Stimulated activated CD4-positive, alpha-beta T cell treated with anti-CD3 and anti-CD28 coated beads, Interleukin-1b, Interleukin-23, amount 100 ng/mL, for 24 hours (primary cell): ENCODE results near the gene CRACDL.

Experiments used
- DNase-seq, 4 experiments: peaks; one replicate each; pipeline ENCODE4 v3.0.0-alpha.2; 2020; ENCODE audit warnings: low read depth in 4 of 4, low spot score in 1 of 4

Gene CRACDL

DNA sequence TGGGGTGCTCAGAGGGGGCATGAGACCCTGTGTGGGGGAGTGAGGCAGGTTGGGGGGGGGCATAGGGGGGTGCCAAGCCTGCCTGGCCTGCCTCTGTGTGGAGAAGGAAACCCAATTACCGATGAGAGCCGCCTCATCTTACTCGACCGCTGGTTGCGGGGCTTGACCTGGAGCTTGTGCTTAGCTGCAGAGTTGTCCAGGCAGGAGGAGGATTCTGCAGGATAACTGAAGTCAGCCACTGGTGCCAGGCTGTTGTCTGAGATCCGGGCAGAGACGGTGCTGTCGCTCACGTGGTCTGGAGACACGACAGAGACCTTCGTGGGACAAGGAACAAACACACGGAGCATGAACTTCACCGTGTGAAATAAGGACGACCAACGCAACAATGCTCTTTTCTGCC lies 109.2 kb downstream of the CRACDL start:
- no peak for DNase-seq

DNA sequence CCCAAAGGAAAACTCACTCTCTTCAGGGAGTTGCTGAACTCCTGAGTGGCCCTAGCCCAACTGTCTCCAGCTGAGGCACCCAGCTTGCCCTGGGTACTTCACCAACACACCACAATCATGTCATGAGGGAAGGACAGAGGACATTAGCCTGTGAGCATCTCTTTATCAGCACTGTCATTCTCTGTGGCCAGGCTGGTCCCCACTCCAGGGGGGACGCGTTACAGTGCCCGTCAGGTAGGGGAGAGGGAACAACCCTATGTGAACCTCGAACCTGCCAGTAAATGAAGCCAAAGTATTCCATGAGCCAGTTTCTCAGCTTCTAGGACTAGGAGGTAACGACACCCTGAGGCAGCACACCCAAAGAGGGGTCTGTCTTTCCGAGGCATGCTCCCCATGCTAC lies 110.2 kb downstream of the CRACDL start:
- no peak for DNase-seq

DNA sequence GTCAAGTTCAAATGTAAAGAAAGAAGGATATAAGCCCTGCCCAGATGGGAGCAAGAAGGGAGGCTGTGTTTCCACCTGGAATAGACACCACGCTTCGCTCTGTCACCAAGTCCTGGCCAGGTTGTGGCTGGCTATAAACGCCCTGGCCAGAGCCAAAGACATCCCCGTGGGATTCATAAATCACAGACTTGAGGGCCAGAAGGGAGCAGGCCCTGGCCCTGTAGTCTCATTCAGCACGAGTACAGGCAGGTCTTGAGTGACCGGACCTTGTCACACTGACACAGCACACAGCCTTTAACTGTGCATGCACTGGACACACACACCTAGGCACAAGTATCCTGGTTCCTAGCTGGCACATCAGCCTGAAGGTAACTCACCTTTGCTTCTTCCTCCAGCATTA lies 110.6 kb downstream of the CRACDL start:
- DNase-seq: no peak

DNA sequence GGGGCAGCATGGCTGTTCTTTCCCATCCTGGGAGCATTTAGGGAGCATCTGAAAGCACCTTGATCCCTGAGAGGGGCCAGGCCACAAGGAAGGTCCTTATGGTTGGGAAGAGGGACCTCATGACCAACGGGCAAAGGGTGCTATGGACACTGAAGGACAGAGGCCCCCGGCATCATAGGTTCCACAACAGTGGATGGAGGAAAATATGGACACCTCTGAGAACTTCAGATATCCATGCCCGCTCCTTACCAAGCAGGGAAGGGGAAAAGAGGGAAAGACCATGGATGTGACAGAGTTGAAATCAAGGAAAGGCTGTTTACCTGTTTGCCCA lies 111.0 kb downstream of the CRACDL start:
- DNase-seq: no peak

DNA sequence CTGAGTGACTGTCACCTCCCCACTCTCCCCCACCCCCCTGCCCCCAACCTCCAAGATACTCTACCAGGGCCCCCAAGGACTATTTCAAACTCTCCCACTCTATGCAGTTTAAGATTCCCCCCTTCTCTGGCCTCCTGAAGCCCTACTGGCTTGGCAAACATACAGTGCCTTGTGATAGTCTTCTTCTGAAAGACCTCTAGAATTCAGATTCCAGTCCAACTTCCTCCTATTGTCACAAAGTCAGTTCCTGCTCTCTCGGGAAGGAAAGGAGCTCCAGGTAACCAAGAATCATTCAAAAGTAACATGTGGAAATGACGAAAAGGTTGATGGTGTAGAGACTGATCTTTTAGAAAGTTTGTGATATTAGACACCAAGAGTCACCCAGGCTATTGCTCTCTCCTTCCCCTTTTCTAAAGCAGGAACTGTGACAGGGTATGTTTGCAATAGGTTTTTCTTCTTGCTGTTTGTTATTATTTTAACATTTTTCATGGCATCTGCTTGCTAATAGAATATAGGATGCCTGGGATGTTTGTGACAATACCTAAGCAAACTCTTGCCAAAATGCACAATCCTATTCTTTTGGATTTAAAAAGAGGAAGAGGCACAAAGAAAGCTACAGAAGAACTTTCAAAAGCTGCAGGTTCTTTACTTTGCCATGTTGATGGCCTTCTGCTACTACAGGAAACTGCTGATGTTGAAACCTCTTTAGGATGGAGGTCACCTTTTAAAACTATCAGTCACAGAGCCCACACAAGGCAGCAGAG lies 111.6 kb downstream of the CRACDL start:
- DNase-seq: no peak

DNA sequence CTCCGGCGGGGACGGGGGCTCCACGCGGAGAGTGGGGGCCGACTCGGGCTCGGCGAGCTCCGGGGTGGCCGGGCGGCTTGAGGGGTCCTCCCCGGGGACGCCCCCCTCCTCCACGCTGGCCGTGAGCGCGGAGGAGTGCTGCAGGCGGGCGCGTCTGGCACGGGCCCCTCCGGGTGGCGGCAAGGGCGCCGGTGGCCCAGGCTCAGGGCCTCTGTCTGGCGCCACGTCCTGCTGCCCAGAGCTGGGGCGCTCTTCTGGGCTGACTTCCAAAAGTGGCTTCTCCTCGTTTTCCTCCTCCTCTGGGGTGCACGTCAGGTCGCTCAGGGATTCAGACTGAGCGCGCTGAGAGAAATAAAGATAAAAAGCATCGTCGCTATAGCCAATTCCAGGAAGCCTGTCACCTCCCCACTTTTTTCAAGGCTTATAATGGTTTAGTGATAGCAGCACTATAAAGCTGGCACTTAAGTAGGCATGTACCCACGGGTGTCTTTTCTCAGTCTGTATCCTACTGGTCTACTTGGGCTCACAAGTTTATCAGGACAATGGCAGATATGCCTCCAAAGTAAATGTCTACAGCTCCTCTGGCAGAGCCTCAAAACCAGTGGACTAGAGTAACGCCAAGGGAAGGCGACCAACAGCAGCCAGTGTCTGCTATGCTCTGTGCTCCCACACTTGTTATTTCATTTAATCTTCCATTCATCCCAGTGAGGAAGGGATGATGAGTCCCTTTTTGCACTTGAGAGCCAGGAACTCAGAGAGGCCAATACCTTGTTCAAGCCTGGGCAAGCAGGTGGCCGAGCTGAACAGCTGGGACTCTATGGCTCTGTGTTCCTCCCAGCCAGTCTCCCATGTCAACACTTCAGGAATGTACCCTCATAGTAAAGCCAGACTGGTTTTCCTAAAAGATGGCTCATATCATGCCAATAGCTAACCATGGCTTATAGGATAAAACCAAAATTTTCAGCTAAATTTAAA lies 112.5 kb downstream of the CRACDL start:
- DNase-seq: no peak

DNA sequence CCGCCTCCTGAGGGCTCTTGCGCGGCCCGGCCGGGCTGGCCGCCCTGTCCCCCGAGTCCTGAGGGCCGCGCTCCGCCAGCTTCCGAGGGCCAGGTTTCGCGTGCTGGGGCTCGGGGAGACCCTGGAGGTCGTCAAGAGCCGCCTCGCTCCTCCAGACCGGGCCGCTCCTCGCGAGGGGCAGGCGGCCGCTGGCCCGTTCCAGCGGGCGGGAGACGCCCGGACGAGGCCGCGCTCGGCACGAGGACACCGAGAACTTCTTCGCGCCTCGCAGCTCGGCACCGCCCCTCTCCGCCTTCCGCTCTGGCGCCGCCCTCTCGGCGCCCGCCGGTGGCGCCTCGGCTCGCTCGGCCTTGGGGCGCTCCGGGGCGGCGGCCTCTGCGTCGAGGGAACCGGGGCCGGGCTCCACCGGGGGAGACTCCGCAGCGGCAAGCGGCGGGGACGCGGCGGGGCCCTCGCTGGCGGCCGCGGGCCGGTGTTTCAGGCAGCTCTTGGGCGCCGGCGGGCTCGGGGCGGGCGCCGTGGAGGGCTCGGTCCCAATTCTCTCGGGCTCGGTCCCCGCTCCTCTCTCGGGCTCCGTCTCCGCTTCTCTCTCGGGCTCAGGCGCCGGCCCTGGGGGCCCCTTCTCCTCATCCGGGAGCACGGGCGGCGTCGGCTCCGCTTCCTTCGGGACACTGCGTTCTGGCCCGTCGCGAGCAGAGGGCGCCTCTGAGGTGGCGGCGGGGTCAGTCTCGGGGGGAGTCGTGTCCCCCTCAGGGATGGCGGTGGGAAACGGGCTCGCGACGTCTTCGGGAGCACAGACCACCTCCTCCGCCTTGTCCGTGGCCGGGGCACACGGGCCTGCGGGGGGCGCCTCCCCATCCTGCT lies 113.5 kb downstream of the CRACDL start:
- DNase-seq: peak in 3 of 4 experiments; percentile 30 to 47 (median 38)

DNA sequence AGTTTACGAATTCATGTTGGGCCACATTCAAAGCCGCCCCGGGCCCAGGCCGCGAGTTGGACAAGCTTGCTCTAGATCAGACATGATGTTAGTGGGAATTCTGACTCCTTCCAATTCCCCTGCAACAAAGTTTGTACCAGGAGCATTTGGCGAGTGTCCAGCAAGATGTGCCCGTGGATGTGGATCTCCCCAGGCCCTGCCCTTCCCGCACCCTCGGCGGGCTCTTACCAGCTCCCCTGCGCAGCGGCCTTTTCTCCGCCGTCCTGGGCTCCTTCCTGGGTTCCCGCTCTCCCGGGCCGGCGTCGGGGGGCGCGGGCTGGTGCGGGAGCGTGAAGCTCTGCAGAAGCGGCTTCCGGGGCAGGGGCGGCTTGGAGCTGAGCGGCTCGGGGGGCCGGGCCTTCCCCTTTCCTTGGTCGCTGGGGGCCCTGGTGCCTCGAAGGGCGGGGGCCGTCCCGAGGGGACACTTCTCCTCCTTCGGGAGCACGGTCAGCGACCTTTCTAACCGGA lies 114.3 kb downstream of the CRACDL start:
- no peak for DNase-seq

DNA sequence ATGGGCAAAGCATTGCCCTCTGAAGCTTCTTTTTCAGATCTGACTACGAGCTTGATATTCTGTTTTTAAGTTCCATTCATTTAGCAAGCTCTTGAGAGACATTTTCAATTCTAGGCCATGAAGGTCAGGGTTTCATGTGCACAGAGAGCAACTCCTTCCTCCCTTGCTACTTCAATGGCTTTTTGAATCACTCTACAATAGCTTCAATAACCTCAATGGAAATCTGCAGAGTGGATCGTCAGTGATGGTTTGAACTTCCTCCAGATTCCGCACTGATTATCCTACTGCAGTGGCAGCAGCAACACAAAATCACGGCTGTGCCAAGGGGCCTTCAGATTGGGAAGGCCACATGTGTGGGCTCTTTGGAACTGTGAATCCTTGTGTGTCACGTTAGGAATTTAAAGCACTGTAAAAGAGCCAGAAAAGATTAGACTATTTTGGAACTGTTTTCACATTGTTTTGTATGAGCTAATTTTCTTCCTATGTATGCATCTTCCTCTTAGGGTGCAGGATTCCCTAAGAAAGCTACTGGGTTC lies 116.7 kb downstream of the CRACDL start:
- DNase-seq: no peak

DNA sequence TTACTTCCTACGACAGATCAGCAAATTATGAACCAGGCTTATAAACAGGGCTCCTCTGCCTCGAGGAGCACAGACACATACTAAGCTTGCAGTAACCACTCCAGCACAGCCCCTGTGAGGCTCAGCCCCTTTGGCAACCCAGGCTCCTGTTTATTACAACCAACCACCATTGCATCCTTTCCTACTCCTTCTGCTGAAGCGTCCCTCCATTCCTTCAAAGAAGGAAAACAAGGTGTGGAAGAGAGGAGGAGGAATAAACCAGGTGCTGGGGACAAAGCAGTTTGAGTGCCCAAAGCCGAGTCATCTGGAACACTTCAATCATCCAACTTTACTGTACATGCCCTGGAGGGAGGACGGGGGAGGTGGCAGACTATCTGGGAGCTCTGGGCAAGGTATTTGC lies 117.9 kb downstream of the CRACDL start:
- no peak for DNase-seq

DNA sequence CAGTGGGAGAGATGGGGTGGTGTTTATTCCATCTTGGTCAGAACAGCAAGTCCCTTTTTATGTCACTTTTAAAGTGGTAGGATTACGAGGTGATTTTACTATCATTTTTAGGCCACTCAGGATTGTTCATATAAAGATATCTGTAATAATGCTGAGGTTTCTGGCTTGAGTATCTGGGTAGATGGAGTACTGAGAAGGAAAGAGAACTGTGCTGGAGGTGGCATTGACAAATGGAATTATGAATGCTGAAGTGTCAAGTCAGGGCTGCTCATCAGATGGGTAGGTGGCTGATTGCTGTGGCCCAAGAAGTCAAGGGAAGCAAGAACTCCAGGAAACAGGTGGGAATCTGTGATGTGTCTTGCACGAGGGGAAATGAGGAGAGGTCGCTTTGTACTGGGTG lies 119.7 kb downstream of the CRACDL start:
- DNase-seq: no peak

DNA sequence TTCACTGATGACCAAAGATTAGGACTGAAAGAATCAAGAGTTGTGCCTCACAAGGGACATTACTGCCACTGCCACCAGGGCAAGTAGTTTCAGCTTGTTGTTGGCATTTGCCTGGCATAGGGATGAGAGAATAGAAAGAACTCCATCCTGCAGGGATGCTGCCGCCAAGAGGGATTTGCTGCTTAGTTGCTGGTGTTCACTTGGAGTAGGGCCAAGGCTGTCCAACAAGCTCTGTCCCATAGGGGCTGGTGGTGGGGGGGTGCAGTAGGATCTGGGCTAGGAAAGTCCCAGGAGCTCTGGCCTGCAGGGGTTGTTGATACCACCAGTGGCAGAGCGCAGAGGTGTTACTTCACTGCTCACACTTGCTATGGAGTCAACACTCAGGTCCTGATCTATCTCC lies 120.2 kb downstream of the CRACDL start:
- no peak for DNase-seq

DNA sequence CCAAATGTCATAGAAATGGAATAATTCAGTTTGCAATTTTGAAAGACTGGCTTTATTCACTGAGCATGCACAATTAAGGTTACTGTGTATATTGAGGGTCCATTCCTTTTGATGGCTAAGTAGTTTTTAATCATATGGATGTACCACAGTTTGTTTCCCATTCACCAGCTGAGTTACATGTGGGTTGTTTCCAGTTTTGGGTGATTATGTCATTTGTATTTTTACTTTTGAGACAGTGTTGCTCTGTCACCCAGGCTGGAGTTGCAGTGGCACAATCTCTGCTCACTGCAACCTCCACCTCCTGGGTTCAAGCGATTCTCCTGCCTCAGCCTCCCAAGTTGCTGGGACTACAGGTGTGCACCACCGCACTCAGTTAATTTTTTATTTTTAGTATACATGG lies 124.3 kb downstream of the CRACDL start:
- DNase-seq: no peak

DNA sequence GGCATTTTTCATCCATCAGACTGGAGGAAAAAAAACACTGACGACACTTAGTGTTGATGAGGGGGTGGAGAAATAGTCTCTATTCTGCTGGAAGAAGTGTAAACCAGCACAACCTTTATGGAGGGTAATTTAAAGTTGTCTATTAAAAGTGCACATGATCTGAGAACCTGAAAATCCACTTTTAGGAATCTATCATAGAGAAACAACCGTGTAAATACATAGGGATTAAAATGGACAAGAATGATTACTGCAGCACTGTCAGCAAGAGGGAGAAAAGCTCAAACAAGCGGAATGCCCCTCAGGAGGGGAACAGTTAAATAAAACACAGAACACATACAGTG lies 125.5 kb downstream of the CRACDL start:
- no peak for DNase-seq

DNA sequence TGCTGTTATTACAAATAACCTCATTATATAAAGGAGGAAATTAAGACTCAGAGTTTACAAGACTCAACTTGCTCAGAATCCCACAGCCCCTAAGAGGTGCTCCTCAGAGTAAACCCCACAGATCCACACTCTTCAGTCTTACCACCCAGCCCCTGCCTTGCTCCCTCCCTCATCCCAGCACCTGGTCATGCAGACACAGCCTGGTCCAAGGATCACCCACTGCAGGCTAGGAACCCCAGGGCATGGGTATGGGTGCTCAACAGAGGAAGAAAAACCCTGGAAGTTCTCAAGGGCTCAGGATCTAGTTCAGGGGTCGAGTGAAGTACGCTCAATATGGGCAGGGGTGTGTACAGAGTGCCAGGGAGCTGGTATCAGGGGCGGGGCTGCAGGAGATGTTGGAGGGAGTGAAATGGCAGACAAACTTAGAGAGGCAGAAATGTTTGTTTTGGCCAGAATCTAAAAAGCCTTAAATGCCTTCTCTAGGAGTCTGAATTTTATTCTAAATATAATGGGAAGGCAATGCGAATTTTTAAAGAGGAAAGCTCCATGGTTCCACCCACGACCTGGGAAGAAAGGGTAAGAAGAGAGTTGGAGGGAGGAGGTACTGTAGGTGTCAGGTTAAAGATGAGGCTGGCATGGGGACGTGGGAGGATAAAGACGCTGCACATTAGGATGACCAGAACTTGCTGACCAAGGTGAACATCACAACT lies 126.0 kb downstream of the CRACDL start:
- DNase-seq: no peak

DNA sequence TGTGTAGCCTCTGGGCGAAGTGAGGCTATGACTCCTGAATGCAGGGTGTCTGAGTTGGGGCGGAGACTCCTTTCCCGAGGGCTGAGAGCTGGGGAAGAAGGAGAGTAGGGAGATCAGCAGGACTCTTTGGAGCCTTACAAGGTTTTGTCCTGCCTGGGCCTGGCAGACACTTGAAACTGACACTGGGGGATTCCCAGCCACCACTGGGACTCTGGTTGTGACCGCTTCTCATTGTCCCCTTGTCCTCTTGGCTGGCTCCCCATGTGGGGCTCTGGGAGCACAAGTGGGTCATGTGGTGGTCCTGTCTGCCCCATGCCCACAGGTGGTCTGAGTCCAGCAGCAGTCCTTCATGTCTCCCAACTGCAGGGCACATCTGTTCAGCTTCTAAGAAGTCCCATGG lies 126.9 kb downstream of the CRACDL start:
- no peak for DNase-seq

DNA sequence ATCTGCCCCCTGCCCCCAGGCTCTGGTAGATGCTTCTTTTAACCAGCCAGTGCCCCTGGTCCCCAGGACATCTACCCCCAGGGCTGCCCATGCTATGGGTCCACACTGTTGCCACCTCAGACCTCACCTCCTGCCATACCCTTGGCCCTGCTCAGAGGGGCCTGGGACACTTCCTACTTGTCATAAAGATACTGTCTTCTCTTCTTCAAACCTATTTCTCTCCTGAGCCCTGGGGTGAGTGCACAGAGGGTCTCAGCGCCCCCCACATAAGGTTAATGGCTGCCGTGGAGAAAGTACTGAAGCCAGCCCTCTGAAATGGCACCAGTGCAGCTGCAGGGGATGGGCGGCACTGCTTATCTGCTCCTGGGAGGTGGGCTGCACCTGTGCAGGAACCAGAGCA lies 127.5 kb downstream of the CRACDL start:
- no peak for DNase-seq

DNA sequence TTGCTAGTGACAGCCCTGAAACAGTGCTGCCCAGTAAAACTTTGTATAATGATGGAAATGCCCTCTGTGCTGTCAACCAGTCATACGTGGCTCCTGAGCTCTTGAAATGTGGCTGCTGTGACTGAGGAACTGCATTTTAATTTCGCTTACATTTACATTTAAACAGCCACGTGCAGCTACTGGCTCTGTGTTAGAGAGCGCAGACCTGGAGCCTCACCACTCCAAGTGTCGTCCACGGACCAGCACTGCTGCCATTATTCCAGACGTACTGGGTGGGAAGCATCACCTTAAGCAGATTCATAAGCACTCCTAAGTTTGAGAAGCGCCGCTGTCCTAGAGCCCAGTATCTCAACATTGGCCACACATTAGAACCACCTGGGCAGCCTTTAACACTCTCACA lies 128.1 kb downstream of the CRACDL start:
- no peak for DNase-seq

DNA sequence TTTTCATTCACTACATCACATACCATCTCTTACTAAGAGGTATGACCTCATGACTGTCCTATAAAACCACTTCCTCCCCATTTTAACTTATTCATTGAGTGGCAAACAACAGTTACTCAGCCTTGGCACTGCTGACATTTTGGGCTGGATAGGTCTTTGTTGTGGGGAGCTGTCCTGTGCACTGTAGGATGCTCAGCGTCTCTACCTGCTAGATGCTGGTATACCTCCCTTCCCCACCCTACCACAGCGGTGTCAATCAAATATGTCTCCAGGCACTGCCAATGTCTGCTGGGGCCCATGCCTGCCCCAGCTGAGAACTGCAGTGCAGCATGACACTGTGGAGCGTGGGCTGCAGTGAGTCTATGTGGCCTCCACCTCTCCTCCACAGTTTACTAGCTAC lies 128.8 kb downstream of the CRACDL start:
- no peak for DNase-seq

DNA sequence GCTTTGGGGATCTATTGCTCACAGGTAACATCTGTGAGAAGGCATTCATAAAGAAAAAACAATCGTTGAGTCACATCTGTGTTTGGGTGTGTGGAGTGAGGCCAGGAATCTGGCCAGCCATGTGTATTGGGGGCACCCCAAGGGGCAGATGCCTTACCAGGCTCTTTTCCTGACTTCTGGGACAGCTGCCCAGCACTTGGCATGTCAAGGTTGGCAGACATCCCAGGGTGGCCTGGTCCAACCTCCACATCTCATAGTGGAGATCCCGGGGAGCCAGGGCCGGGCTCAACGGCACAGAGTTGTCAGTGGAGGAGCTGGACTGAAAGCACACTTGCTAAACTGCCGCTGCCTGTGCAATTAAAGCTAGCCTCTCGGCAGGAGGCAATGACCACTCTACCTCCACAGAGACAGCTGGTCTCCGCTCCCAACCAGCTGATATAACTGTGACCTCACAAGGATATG lies 129.8 kb downstream of the CRACDL start:
- no peak for DNase-seq
